Left kidney (tissue), 2 donors: Measurements from ENCODE around the gene PKD1L1. TPM values are rescaled to one million over a fixed set of nuclear protein-coding genes. Genes with fewer than 3 reads are reported as not detected.
"Not testable (repeated sequence)": the region's sequence is repeated elsewhere in the genome, so short reads cannot be mapped to it uniquely, and the experiment has no call there.

Experiments
- DNase-seq: peaks from one replicate; pipeline ENCODE4 v3.0.0-alpha.2; 2013
- polyA plus RNA-seq: library from polyadenylated mRNA; unstranded; fragments of 120-200 nt; gene quantifications from one replicate; pipeline ENCODE4 v1.2.1, GENCODE V29; 2013; ENCODE audit not compliant: insufficient read length

PKD1L1 gene
- polyA plus RNA-seq, 1 donor: 0.32 TPM

- no peak for DNase-seq
These were observed 154.2 kb downstream of the PKD1L1 start for GRCh38 chr7:47794016-47794415.

GRCh38 chr7:47793186-47793585, 155.1 kb downstream of the PKD1L1 start:
- DNase-seq: not testable (repeated sequence)

- no peak for DNase-seq
These were observed 155.6 kb downstream of the PKD1L1 start for GRCh38 chr7:47792521-47793121.

- DNase-seq: no peak
These were observed 156.6 kb downstream of the PKD1L1 start for GRCh38 chr7:47791682-47792081.

GRCh38 chr7:47788083-47788482, 160.2 kb downstream of the PKD1L1 start:
- no peak for DNase-seq

- no peak for DNase-seq
These were observed 160.8 kb downstream of the PKD1L1 start for GRCh38 chr7:47787249-47788069.

GRCh38 chr7:47786557-47787248, 161.6 kb downstream of the PKD1L1 start:
- DNase-seq: no peak

GRCh38 chr7:47785923-47786556, 162.2 kb downstream of the PKD1L1 start:
- DNase-seq: no peak

GRCh38 chr7:47783456-47784223, 164.6 kb downstream of the PKD1L1 start:
- no peak for DNase-seq

GRCh38 chr7:47782792-47783191, 165.5 kb downstream of the PKD1L1 start:
- DNase-seq: no peak

- DNase-seq: no peak
These were observed 166.2 kb downstream of the PKD1L1 start for GRCh38 chr7:47782022-47782421.

- no peak for DNase-seq
These were observed 167.7 kb downstream of the PKD1L1 start for GRCh38 chr7:47780555-47780954.

GRCh38 chr7:47779341-47779771, 168.9 kb downstream of the PKD1L1 start:
- no peak for DNase-seq

GRCh38 chr7:47778153-47778661, 170.1 kb downstream of the PKD1L1 start:
- DNase-seq: no peak

GRCh38 chr7:47777531-47778152, 170.6 kb downstream of the PKD1L1 start:
- no peak for DNase-seq

- DNase-seq: no peak
These were observed 171.9 kb downstream of the PKD1L1 start for GRCh38 chr7:47776335-47776734.

GRCh38 chr7:47775238-47775637, 173.0 kb downstream of the PKD1L1 start:
- DNase-seq: no peak

GRCh38 chr7:47772492-47772891, 175.8 kb downstream of the PKD1L1 start:
- DNase-seq: no peak

- no peak for DNase-seq
These were observed 176.3 kb downstream of the PKD1L1 start for GRCh38 chr7:47771990-47772360.

GRCh38 chr7:47771336-47771989, 176.8 kb downstream of the PKD1L1 start:
- no peak for DNase-seq

GRCh38 chr7:47766126-47766525, 182.1 kb downstream of the PKD1L1 start:
- no peak for DNase-seq
